GM12878 (cell line): Measurements from ENCODE around the gene RUBCNL. TPM values are rescaled to one million over a fixed set of nuclear protein-coding genes. Genes with fewer than 3 reads are reported as not detected.

Source experiments
- ASH2L ChIP-seq: fragments of 300-600, 200-600 bp; sonication (generic); IDR thresholded peaks from 2 replicates; pipeline ENCODE4 v1.6.1; 2017; ENCODE audit warnings: low read depth, mild to moderate bottlenecking, borderline replicate concordance
- CBX3 ChIP-seq: fragments of 200-600 bp; sonication (generic); IDR thresholded peaks from 2 replicates; pipeline ENCODE4 v1.6.1; 2016; ENCODE audit warnings: low read depth, borderline replicate concordance
- CHD1 ChIP-seq: IDR thresholded peaks from 2 replicates; pipeline ENCODE4 v1.6.1; 2012; ENCODE audit warnings: low read depth, low read length, improper control_type of control experiment
- CREB1 ChIP-seq: IDR thresholded peaks from 2 replicates; pipeline ENCODE4 v1.6.1; 2012; ENCODE audit warnings: low read depth, mild to moderate bottlenecking, inconsistent platforms
- CUX1 ChIP-seq: IDR thresholded peaks from 2 replicates; pipeline ENCODE4 v1.6.1; 2012; ENCODE audit warnings: improper control_type of control experiment, low read depth, low read length; ENCODE audit not compliant: insufficient replicate concordance
- ELK1 ChIP-seq: IDR thresholded peaks from 2 replicates; pipeline ENCODE4 v1.6.1; 2012; ENCODE audit warnings: low read depth, low read length, improper control_type of control experiment
- JUND ChIP-seq: IDR thresholded peaks from 2 replicates; pipeline ENCODE4 v1.6.1; 2012; ENCODE audit warnings: low read depth, mild to moderate bottlenecking, low read length, improper control_type of control experiment, moderate library complexity
- SRF ChIP-seq, 2 experiments: IDR thresholded peaks; 2 replicates each; pipeline ENCODE4 v1.6.1; 2011; ENCODE audit warnings: low read depth in 2 of 2, low read length in 2 of 2, mild to moderate bottlenecking in 1 of 2, moderate library complexity in 1 of 2
- polyA plus RNA-seq, 11 experiments: library from polyadenylated mRNA; depleted of rRNA in 4 of 11; unstranded in 6 of 11; stranded (reverse) in 5 of 11; fragments of >200 nt; fragmentation: Nextera tagmentation in 4 of 11; fragmentation: Illumina TruSeq in 1 of 11; extraction: Ambion mirVana in 4 of 11; extraction: Trizol in 1 of 11; gene quantifications; 1 replicate in 1 of 11; 2 replicates in 10 of 11; pipeline versions ENCODE4 v1.2.1 to v1.2.3, GENCODE V29; 2011 to 2016; ENCODE audit warnings: inconsistent platforms in 2 of 11, missing spikeins in 2 of 11, low read depth in 1 of 11
- total RNA-seq, 4 experiments: library from RNA; depleted of rRNA in 3 of 4; stranded (reverse); fragments of >200 nt in 3 of 4; fragmentation: Illumina TruSeq in 1 of 4; extraction: Trizol in 1 of 4; gene quantifications; 2 replicates each; pipeline versions ENCODE4 v1.2.1 to v1.2.3, GENCODE V29; 2013 to 2021

Gene RUBCNL
- total and polyA plus RNA-seq, 10 of the 15 experiments (the other 5 are each of a cell fraction or from before 2014, with no cell fraction given), result 0.71 to 51.9 (median 38.2) TPM

- TF ChIP-seq CUX1 (no peak), CBX3 (no peak), SRF (IDR thresholded peaks at IDR 0.05; ENCODE audit: low read depth in 2 of 2, low read length in 2 of 2) (no peak), JUND (no peak), ELK1 (no peak), CREB1 (no peak), ASH2L (no peak), CHD1 (no peak)
Observed at GRCh38 chr13:46360604-46361003, 26.4 kb downstream of the RUBCNL start (continued).
